Activated CD4-positive, alpha-beta T cell treated with anti-CD3 and anti-CD28 coated beads for 36 hours (primary cell): ENCODE results near the gene SPPL2C. TPM values are rescaled to one million over a fixed set of nuclear protein-coding genes. Genes with fewer than 3 reads are reported as not detected.

Source experiments
- ATAC-seq: fragments of 200-7000 bp; cut with Tn5 transposase; one replicate; pipeline ENCODE4 v1.10.0; 2021; ENCODE audit warnings: mild to moderate bottlenecking, moderate library complexity
- CTCF ChIA-PET: fragments of 350-600 bp; sonication (Branson Sonifier 250); formaldehyde crosslinking; loops from one replicate; lab custom pipeline; 2021; ENCODE audit warnings: antibody characterized with exemption; lab: Charles Lee
- POLR2A ChIA-PET: fragments of 350-600 bp; sonication (Branson Sonifier 250); formaldehyde crosslinking; loops from one replicate; lab custom pipeline; 2021; ENCODE audit warnings: antibody characterized with exemption, inconsistent platforms; lab: Charles Lee
- DNase-seq: peaks from one replicate; pipeline ENCODE4 v3.0.0-alpha.2; 2020
- H3K27ac Mint-ChIP-seq: one replicate; pipeline ENCODE4 v1.8.0; 2021; ENCODE audit warnings: mixed read lengths
- H3K27me3 Mint-ChIP-seq: one replicate; pipeline ENCODE4 v1.8.0; 2021; ENCODE audit warnings: mixed read lengths
- H3K36me3 Mint-ChIP-seq: one replicate; pipeline ENCODE4 v1.8.0; 2021; ENCODE audit warnings: low read depth, mixed read lengths
- H3K4me1 Mint-ChIP-seq: one replicate; pipeline ENCODE4 v1.8.0; 2021; ENCODE audit warnings: mixed read lengths
- H3K4me3 Mint-ChIP-seq: one replicate; pipeline ENCODE4 v1.8.0; 2021; ENCODE audit warnings: mild to moderate bottlenecking, moderate library complexity, mixed read lengths
- H3K9me3 Mint-ChIP-seq: one replicate; pipeline ENCODE4 v1.8.0; 2021; ENCODE audit warnings: low read depth, mixed read lengths
- intact Hi-C, 2 experiments: fragments of 100-400 bp; cut with DNase I in 1 of 2; cut with micrococcal nuclease in 1 of 2; formaldehyde crosslinking; loops; one replicate each; pipeline versions ENCODE4 v1.14.2 to v1.15.1; 2022 to 2024; cut with DNase I, micrococcal nuclease
- total RNA-seq, 2 experiments: library from RNA; stranded (reverse); gene quantifications; one replicate each; pipeline ENCODE4 v1.2.3, GENCODE V29; 2021

Gene SPPL2C
- total RNA-seq, 2 experiments from 2014 or later = not detected

GRCh38 chr17:45834471-45835396 lies 9.9 kb upstream of the SPPL2C start:
- Mint-ChIP-seq H3K36me3 (no peaks in the 10 kb centered on the region), H3K27me3 (no peaks in the 10 kb centered on the region), H3K4me3 (no peak overlapping the region), H3K4me1 (no peaks in the 10 kb centered on the region), H3K9me3 (no peaks in the 10 kb centered on the region), H3K27ac (no peak overlapping the region)
- no peak for ATAC-seq
- POLR2A ChIA-PET = no interaction called here
- intact Hi-C loops = loop anchor here (5.0 to 10.0 kb wide), 2 partner anchors 52 to 410 kb away; partner anchors contain the start of gene CRHR1 (in 1 of the 2)
- DNase-seq = no peak
- CTCF ChIA-PET = interaction anchor here (1.5 kb wide), 2 partner anchors 17 to 195 kb away, joined by 4 to 5 read pairs; no protein-coding TSS in a partner anchor

GRCh38 chr17:45835481-45835880 lies 9.2 kb upstream of the SPPL2C start:
- ChIA-PET POLR2A (no interaction called here), CTCF (interaction anchor here (0.8 to 1.5 kb wide), 3 partner anchors 16 to 196 kb away, joined by 3 to 5 read pairs (median 4); no protein-coding TSS in a partner anchor)
- ATAC-seq = no peak
- no peak for DNase-seq
- H3K9me3 Mint-ChIP-seq = no peaks in the 10 kb centered on the region
- no peaks in the 10 kb centered on the region for H3K4me1 Mint-ChIP-seq
- no peak overlapping the region for H3K4me3 Mint-ChIP-seq
- no peaks in the 10 kb centered on the region for H3K27me3 Mint-ChIP-seq
- no peak overlapping the region for H3K27ac Mint-ChIP-seq
- H3K36me3 Mint-ChIP-seq = no peaks in the 10 kb centered on the region
- intact Hi-C loops = loop anchor here in 1 of 2 experiments (10.0 kb wide), 1 partner anchor 411 kb away; no protein-coding TSS in a partner anchor

GRCh38 chr17:45836047-45837044 lies 8.3 kb upstream of the SPPL2C start:
- ChIA-PET POLR2A (no interaction called here), CTCF (interaction anchor here (0.8 kb wide), 1 partner anchor 98 kb away, joined by 3 read pairs; no protein-coding TSS in a partner anchor)
- H3K36me3 Mint-ChIP-seq = no peaks in the 10 kb centered on the region
- no peak overlapping the region for H3K27ac Mint-ChIP-seq
- H3K27me3 Mint-ChIP-seq = no peaks in the 10 kb centered on the region
- no peak for DNase-seq
- no peaks in the 10 kb centered on the region for H3K9me3 Mint-ChIP-seq
- intact Hi-C loops = loop anchor here in 1 of 2 experiments (10.0 kb wide), 1 partner anchor 412 kb away; no protein-coding TSS in a partner anchor
- no peaks in the 10 kb centered on the region for H3K4me1 Mint-ChIP-seq
- ATAC-seq = no peak
- no peak overlapping the region for H3K4me3 Mint-ChIP-seq

GRCh38 chr17:45837187-45837586 lies 7.5 kb upstream of the SPPL2C start:
- DNase-seq (no peak), ATAC-seq (no peak)
- CTCF ChIA-PET = no interaction called here
- H3K4me3 Mint-ChIP-seq = no peak overlapping the region
- POLR2A ChIA-PET = no interaction called here
- no peaks in the 10 kb centered on the region for H3K27me3 Mint-ChIP-seq
- H3K27ac Mint-ChIP-seq = no peak overlapping the region
- no peaks in the 10 kb centered on the region for H3K36me3 Mint-ChIP-seq
- no peaks in the 10 kb centered on the region for H3K9me3 Mint-ChIP-seq
- no peaks in the 10 kb centered on the region for H3K4me1 Mint-ChIP-seq
- intact Hi-C loops = loop anchor here in 1 of 2 experiments (10.0 kb wide), 1 partner anchor 412 kb away; no protein-coding TSS in a partner anchor

GRCh38 chr17:45837603-45838002 lies 7.1 kb upstream of the SPPL2C start:
- CTCF ChIA-PET = no interaction called here

GRCh38 chr17:45838751-45839295 lies 5.9 kb upstream of the SPPL2C start:
- H3K4me3 Mint-ChIP-seq = no peak overlapping the region
- H3K9me3 Mint-ChIP-seq = no peaks in the 10 kb centered on the region
- ATAC-seq = no peak
- H3K27ac Mint-ChIP-seq = peak overlapping the region; percentile 47
- POLR2A ChIA-PET = no interaction called here
- CTCF ChIA-PET = interaction anchor here (0.6 to 1.7 kb wide), 4 partner anchors 13 to 199 kb away, joined by 3 to 11 read pairs (median 4); no protein-coding TSS in a partner anchor
- H3K4me1 Mint-ChIP-seq = no peaks in the 10 kb centered on the region
- H3K27me3 Mint-ChIP-seq = no peaks in the 10 kb centered on the region
- H3K36me3 Mint-ChIP-seq = no peaks in the 10 kb centered on the region
- intact Hi-C loops = loop anchor here in 1 of 2 experiments (10.0 kb wide), 1 partner anchor 414 kb away; no protein-coding TSS in a partner anchor
- no peak for DNase-seq

More at GRCh38 chr17:45837603-45838002, 7.1 kb upstream of the SPPL2C start:
- intact Hi-C loops = loop anchor here in 1 of 2 experiments (10.0 kb wide), 1 partner anchor 413 kb away; no protein-coding TSS in a partner anchor
- DNase-seq (no peak), ATAC-seq (no peak)
- POLR2A ChIA-PET = interaction anchor here (0.6 kb wide), 1 partner anchor 58 kb away, joined by 4 read pairs; no protein-coding TSS in a partner anchor
- no peaks in the 10 kb centered on the region for H3K27me3 Mint-ChIP-seq
- H3K36me3 Mint-ChIP-seq = no peaks in the 10 kb centered on the region
- no peaks in the 10 kb centered on the region for H3K4me1 Mint-ChIP-seq
- no peaks in the 10 kb centered on the region for H3K9me3 Mint-ChIP-seq
- H3K27ac Mint-ChIP-seq = no peak overlapping the region
- H3K4me3 Mint-ChIP-seq = no peak overlapping the region

GRCh38 chr17:45839442-45839841 lies 5.2 kb upstream of the SPPL2C start:
- H3K4me3 Mint-ChIP-seq = no peak overlapping the region
- H3K9me3 Mint-ChIP-seq = no peaks in the 10 kb centered on the region
- no peak overlapping the region for H3K27ac Mint-ChIP-seq
- ChIA-PET CTCF (interaction anchor here (0.6 to 1.7 kb wide), 4 partner anchors 12 to 199 kb away, joined by 3 to 11 read pairs (median 4); no protein-coding TSS in a partner anchor), POLR2A (no interaction called here)
- H3K4me1 Mint-ChIP-seq = no peaks in the 10 kb centered on the region
- no peak for DNase-seq
- no peak for ATAC-seq
- intact Hi-C loops = loop anchor here in 1 of 2 experiments (10.0 kb wide), 1 partner anchor 415 kb away; no protein-coding TSS in a partner anchor
- H3K36me3 Mint-ChIP-seq = no peaks in the 10 kb centered on the region
- H3K27me3 Mint-ChIP-seq = no peaks in the 10 kb centered on the region

- Mint-ChIP-seq H3K4me3 (no peak overlapping the region), H3K36me3 (no peaks in the 10 kb centered on the region), H3K9me3 (no peaks in the 10 kb centered on the region), H3K4me1 (no peaks in the 10 kb centered on the region), H3K27ac (no peak overlapping the region), H3K27me3 (no peaks in the 10 kb centered on the region)
- ATAC-seq (no peak), DNase-seq (no peak)
- intact Hi-C loops = no loop called here
- ChIA-PET CTCF (interaction anchor here (0.7 to 0.9 kb wide), 2 partner anchors 10 kb away, joined by 3 read pairs; no protein-coding TSS in a partner anchor), POLR2A (no interaction called here)
These were observed 3.5 kb upstream of the SPPL2C start for GRCh38 chr17:45841186-45841585.

GRCh38 chr17:45841883-45842525 lies 2.7 kb upstream of the SPPL2C start:
- DNase-seq (no peak), ATAC-seq (no peak)
- Mint-ChIP-seq H3K36me3 (no peaks in the 10 kb centered on the region), H3K9me3 (no peaks in the 10 kb centered on the region), H3K4me1 (no peaks in the 10 kb centered on the region), H3K27me3 (no peaks in the 10 kb centered on the region), H3K4me3 (no peak overlapping the region), H3K27ac (no peak overlapping the region)
- ChIA-PET POLR2A (no interaction called here), CTCF (interaction anchor here (0.7 to 1.6 kb wide), 3 partner anchors 10 to 11 kb away, joined by 3 to 4 read pairs (median 3); no protein-coding TSS in a partner anchor)
- intact Hi-C loops = no loop called here

- Mint-ChIP-seq H3K27me3 (no peaks in the 10 kb centered on the region), H3K4me1 (no peaks in the 10 kb centered on the region), H3K4me3 (no peak overlapping the region), H3K36me3 (no peaks in the 10 kb centered on the region), H3K27ac (no peak overlapping the region), H3K9me3 (no peaks in the 10 kb centered on the region)
- ATAC-seq = no peak
- DNase-seq = no peak
- ChIA-PET CTCF (no interaction called here), POLR2A (no interaction called here)
- intact Hi-C loops = no loop called here
These were observed 959 bp upstream of the SPPL2C start for GRCh38 chr17:45843722-45844121.
